HG03103 (cell line): ENCODE measurements around the gene SLC3A2.

Experiments used
- ATAC-seq: cut with Tn5 transposase; IDR thresholded peaks from one replicate; pipeline ENCODE4 v1.9.1; 2021; ENCODE audit warnings: low read depth; ENCODE audit not compliant: unreplicated experiment

Gene SLC3A2

DNA sequence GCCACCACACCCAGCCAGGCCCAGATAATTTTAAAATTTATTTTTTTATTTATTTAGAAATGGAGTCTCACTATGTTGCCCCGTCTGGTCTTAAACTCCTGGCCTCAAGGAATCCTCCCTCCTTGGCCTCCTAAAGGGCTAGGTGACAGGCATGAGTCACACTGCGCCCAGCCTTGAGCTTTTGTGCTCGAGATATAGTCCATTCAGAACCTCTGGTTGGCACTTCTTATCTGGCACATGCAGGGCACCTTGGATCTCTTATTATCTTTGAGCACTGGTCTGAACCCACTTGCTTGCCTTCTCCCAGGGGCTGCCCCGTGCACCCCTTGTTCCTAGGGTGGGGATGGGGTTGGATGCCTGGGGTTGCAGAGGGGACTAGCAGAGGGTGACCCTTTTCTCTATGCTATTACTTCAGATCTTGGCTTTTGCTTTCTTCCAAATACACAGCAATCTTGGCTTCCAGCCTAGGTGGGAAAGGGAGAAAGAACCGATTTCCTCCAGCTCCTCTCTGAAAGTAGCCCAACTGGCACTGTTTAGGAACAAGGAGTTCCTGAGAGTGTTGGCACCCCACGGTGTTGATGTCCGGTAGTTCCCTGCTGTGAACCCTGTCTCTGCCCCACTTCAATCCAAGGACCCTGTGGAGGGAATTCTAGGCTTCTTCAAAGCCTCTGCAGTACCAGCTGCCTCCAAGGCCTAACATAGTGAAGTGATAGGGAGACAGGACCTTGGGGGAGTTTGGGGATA, 1.3 kb upstream of the SLC3A2 start:
- ATAC-seq, result no peak

DNA sequence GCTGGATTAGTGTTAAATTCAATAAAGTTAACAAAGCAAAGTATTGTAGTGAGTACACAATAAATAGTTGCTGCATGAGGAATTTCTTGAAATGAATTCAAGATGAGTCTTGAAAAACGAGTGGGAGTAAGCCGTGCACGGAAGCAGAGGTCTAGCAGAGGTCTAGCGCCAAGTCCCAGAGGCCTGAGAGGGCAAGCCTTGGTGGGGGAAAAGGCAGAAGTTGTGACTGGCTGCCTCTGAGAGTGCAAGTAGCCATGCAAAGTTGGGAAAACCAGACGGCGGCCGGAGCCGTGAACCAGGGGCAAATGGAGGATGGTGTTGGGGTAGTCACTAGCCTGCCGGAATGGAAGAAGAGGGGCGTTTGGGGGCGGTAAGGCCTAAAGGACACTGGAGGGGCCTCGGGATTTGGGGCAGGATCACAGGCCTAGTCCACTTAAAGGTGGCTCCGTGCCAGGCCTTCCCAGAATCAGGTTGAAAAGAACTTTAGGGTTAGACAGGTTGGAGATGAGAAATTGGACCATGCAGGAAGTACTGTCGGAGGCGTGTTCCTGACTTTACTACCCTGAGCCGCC, 379 bp upstream of the SLC3A2 start:
- ATAC-seq, result peak; percentile 23

DNA sequence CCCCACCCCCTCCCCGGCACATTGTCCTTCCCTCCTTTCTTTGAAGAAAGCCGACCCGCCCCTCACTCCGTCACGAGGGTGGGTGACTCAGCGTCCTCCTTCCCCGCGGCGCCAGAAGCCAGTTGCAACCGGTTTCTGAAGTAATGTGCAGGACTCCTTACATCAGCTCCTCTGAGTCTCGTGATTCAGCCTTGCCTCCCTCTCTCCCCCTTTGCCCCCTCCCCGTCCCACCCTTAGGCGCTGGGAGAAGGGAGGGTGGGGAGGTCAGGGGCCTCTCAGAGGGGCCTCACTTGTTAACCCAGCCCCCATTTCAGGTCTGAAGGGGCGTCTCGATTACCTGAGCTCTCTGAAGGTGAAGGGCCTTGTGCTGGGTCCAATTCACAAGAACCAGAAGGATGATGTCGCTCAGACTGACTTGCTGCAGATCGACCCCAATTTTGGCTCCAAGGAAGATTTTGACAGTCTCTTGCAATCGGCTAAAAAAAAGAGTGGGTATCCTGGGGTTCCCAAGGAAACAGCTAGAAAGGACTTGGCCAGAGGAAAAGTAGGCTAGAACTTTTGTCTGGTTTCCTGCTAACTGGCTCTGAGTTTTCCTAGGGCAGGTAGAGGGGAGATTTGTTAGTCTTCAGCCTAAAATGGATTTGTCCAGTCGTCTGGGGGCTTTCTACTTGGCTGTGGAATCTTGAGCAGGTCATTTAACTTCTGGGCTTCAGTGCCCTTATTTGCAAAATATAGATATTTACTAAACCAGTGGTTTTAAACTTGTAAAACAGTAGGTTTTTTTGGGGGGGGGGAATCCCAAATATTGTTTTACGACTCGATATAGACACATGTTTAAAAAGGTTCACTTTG, 1.1 kb downstream of the SLC3A2 start:
- ATAC-seq, result peak; percentile 29

GRCh38 chr11:62882431-62882749, 1.7 kb downstream of the SLC3A2 start:
- ATAC-seq, result no peak

GRCh38 chr11:62882788-62883501, 2.2 kb downstream of the SLC3A2 start:
- no peak for ATAC-seq

DNA sequence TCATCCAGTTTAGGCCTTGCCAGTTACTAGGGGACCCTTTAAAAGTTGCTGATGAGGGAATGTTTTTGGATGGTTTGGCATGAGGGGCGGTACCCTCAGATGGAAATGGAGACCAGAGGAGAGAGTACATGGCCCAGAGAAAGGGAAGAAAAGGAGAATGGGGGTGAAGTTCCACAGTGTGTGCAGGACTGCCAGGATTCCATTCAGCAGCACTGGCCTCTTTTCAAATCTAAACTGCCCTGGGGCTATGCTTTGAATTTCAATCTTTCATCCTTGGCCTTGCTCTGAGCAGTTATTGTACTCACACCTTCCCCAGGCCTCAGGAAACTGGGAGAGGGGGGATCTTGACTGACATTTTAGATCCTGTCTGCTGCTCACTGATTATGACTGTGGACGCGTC, 3.0 kb downstream of the SLC3A2 start:
- ATAC-seq, result no peak

DNA sequence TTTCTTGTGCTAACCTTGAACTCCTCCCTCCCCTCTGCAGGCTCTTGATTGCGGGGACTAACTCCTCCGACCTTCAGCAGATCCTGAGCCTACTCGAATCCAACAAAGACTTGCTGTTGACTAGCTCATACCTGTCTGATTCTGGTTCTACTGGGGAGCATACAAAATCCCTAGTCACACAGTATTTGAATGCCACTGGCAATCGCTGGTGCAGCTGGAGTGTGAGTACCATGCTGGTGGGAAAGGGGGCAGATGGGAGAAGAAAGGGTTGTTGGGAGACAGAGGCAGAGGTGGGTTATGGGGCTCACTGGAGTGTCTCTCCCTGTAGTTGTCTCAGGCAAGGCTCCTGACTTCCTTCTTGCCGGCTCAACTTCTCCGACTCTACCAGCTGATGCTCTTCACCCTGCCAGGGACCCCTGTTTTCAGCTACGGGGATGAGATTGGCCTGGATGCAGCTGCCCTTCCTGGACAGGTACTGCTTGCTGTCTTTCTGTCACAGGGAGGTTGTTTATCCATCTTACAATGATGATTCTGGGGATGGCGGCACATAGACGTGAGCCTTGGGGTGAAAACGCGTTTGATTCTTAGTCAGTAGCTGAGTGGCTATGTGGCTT, 4.5 kb downstream of the SLC3A2 start:
- no peak for ATAC-seq

DNA sequence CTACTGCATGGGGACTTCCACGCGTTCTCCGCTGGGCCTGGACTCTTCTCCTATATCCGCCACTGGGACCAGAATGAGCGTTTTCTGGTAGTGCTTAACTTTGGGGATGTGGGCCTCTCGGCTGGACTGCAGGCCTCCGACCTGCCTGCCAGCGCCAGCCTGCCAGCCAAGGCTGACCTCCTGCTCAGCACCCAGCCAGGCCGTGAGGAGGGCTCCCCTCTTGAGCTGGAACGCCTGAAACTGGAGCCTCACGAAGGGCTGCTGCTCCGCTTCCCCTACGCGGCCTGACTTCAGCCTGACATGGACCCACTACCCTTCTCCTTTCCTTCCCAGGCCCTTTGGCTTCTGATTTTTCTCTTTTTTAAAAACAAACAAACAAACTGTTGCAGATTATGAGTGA, 7.7 kb downstream of the SLC3A2 start:
- no peak for ATAC-seq

GRCh38 chr11:62889126-62889483, 8.4 kb downstream of the SLC3A2 start:
- ATAC-seq, result no peak

GRCh38 chr11:62889484-62890437, 9.1 kb downstream of the SLC3A2 start:
- no peak for ATAC-seq

GRCh38 chr11:62892077-62892922, 11.6 kb downstream of the SLC3A2 start:
- ATAC-seq, result no peak

GRCh38 chr11:62895501-62895900, 14.8 kb downstream of the SLC3A2 start:
- no peak for ATAC-seq

GRCh38 chr11:62896049-62896448, 15.4 kb downstream of the SLC3A2 start:
- no peak for ATAC-seq

- ATAC-seq, result no peak
These were observed 16.6 kb downstream of the SLC3A2 start for GRCh38 chr11:62897311-62897710.

DNA sequence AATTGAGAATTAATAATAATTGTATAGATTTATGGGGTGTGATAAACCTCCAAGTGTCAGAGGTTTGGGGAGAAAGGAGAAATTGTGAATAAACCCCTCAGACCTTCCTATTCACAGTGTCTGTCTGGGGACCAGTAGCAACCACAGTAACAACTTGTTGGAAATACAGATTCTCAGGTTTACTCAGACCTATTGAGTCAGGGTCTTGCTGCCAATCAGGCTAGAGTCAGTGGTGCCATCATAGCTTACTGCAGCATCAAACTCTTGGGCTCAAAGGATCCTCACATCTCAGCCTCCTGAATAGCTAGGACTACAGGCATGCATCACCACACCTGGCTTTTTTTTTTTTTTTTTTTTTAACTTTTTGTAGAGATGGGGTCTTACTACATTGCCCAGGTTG, 17.3 kb downstream of the SLC3A2 start:
- no peak for ATAC-seq

- ATAC-seq, result no peak
These were observed 22.2 kb downstream of the SLC3A2 start for GRCh38 chr11:62902932-62903331.

GRCh38 chr11:62905296-62905695, 24.6 kb downstream of the SLC3A2 start:
- ATAC-seq, result no peak

DNA sequence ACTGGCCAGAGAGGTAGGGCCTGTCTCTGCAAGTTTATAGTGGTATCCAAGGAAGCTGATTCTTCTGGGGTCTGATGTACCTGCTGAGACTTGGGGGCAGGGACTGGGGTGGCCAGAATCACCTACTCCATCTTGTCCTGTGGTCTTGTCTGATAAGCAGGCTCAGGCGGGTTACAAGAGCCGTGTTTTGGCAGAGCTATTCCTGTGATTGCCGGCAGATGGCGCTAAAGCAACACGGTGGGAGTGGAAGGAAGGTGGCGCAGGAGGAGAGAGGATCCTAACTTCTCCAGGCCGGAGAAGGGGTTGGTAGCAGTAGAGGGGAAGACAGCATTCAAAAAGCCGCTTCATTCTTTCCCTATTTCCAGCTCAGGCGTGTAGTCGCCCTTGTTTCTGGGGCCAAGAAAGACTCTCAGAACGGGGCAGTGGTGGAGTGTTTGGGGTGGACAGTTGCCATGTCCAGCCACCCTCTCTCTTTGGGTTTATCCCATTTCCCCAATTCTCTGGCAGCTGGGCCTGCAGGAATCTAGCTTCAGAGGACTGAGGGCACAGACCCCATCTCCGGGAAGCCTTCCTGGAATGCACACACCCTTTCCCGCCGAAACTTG, 25.3 kb downstream of the SLC3A2 start:
- no peak for ATAC-seq
